Endothelial cell (in vitro differentiated cells): ENCODE results near the gene GSG1. TPM values are rescaled to one million over a fixed set of nuclear protein-coding genes. Genes with fewer than 3 reads are reported as not detected.

Experiments used
- DNase-seq: peaks from one replicate; pipeline ENCODE4 v3.0.0; 2021; ENCODE audit warnings: low spot score
- H3K27ac Mint-ChIP-seq: one replicate; pipeline ENCODE4 v1.8.0; 2021; ENCODE audit warnings: mixed read lengths, inconsistent platforms; ENCODE audit not compliant: unreplicated experiment
- H3K27me3 Mint-ChIP-seq: one replicate; pipeline ENCODE4 v1.8.0; 2021; ENCODE audit warnings: mild to moderate bottlenecking, moderate library complexity, mixed read lengths, inconsistent platforms; ENCODE audit not compliant: unreplicated experiment
- H3K36me3 Mint-ChIP-seq: one replicate; pipeline ENCODE4 v1.8.0; 2021; ENCODE audit warnings: mild to moderate bottlenecking, low read depth, mixed read lengths, inconsistent platforms; ENCODE audit not compliant: unreplicated experiment
- H3K4me1 Mint-ChIP-seq: one replicate; pipeline ENCODE4 v1.8.0; 2021; ENCODE audit warnings: mild to moderate bottlenecking, mixed read lengths, inconsistent platforms; ENCODE audit not compliant: unreplicated experiment
- H3K4me3 Mint-ChIP-seq: one replicate; pipeline ENCODE4 v1.8.0; 2021; ENCODE audit warnings: mild to moderate bottlenecking, mixed read lengths, inconsistent platforms; ENCODE audit not compliant: unreplicated experiment
- H3K9me3 Mint-ChIP-seq: one replicate; pipeline ENCODE4 v1.8.0; 2021; ENCODE audit warnings: mixed read lengths, inconsistent platforms; ENCODE audit not compliant: unreplicated experiment
- CTCF ChIP-seq: fragments of 200-600 bp; sonication (generic); IDR thresholded peaks from one replicate; pipeline ENCODE4 v1.5.0; 2021; ENCODE audit warnings: antibody characterized with exemption; ENCODE audit not compliant: unreplicated experiment
- total RNA-seq: library from RNA; stranded (reverse); fragmentation: NEBNext Ultra II Directional; extraction: Animal tissue kit (Norgen Biotek cat#: 25700); gene quantifications from one replicate; pipeline ENCODE4 v1.2.1, GENCODE V29; 2021; ENCODE audit not compliant: unreplicated experiment

Gene GSG1
- total RNA-seq, 1 donor from 2014 or later, result 0.46 TPM

- peaks cover 6% of the 10 kb centered on the region for H3K36me3 Mint-ChIP-seq
- no peak for DNase-seq
- H3K4me1 Mint-ChIP-seq, result peaks cover 25% of the 10 kb centered on the region
- no peak overlapping the region for H3K4me3 Mint-ChIP-seq
- TF ChIP-seq CTCF, result no peak
- H3K9me3 Mint-ChIP-seq, result no peaks in the 10 kb centered on the region
- no peak overlapping the region for H3K27ac Mint-ChIP-seq
- peaks cover 7% of the 10 kb centered on the region for H3K27me3 Mint-ChIP-seq
Measured at GRCh38 chr12:13093848-13094220, 9.6 kb downstream of the GSG1 start.

GRCh38 chr12:13093191-13093847, 10.1 kb downstream of the GSG1 start:
- Mint-ChIP-seq H3K9me3 (no peaks in the 10 kb centered on the region), H3K36me3 (peaks cover 2% of the 10 kb centered on the region), H3K4me3 (no peak overlapping the region), H3K4me1 (peaks cover 20% of the 10 kb centered on the region), H3K27me3 (peaks cover 4% of the 10 kb centered on the region), H3K27ac (no peak overlapping the region)
- DNase-seq, result no peak
- TF ChIP-seq CTCF, result no peak

DNA sequence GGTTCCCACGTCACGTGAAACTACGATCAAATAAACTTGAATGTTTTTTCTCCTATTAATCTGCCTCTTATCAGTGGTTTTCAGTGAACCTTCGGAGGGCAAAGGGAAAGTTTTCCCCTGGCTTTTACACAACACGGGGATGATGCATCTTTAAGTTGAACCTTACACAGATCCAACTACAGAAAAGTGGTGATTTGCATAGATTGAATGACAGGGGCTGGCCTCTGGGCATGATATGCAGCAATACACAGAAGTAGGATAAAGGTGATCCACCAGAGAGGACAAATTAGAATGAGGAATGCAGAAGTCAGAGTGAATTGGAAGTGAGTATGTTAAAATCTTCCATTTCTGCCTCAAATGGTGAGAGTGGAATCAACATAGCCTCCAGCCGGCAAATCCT, 11.6 kb downstream of the GSG1 start:
- Mint-ChIP-seq H3K9me3 (no peaks in the 10 kb centered on the region), H3K4me1 (peaks cover 13% of the 10 kb centered on the region), H3K36me3 (no peaks in the 10 kb centered on the region), H3K4me3 (no peak overlapping the region), H3K27ac (no peak overlapping the region), H3K27me3 (peaks cover 4% of the 10 kb centered on the region)
- no peak for TF ChIP-seq CTCF
- DNase-seq, result no peak

GRCh38 chr12:13090054-13090453, 13.4 kb downstream of the GSG1 start:
- DNase-seq, result no peak
- no peak for TF ChIP-seq CTCF
- peaks cover 5% of the 10 kb centered on the region for H3K27me3 Mint-ChIP-seq
- no peak overlapping the region for H3K27ac Mint-ChIP-seq
- no peaks in the 10 kb centered on the region for H3K9me3 Mint-ChIP-seq
- no peak overlapping the region for H3K4me3 Mint-ChIP-seq
- H3K36me3 Mint-ChIP-seq, result peaks cover 9% of the 10 kb centered on the region
- H3K4me1 Mint-ChIP-seq, result peaks cover 27% of the 10 kb centered on the region

- TF ChIP-seq CTCF, result no peak
- H3K4me3 Mint-ChIP-seq, result no peak overlapping the region
- DNase-seq, result no peak
- peaks cover 18% of the 10 kb centered on the region for H3K36me3 Mint-ChIP-seq
- H3K27me3 Mint-ChIP-seq, result peaks cover 8% of the 10 kb centered on the region
- H3K9me3 Mint-ChIP-seq, result no peaks in the 10 kb centered on the region
- H3K4me1 Mint-ChIP-seq, result peaks cover 28% of the 10 kb centered on the region
- H3K27ac Mint-ChIP-seq, result no peak overlapping the region
Measured at GRCh38 chr12:13088496-13088895, 15.0 kb downstream of the GSG1 start.
